ENCODE data around the gene PLIN1.

DNA sequence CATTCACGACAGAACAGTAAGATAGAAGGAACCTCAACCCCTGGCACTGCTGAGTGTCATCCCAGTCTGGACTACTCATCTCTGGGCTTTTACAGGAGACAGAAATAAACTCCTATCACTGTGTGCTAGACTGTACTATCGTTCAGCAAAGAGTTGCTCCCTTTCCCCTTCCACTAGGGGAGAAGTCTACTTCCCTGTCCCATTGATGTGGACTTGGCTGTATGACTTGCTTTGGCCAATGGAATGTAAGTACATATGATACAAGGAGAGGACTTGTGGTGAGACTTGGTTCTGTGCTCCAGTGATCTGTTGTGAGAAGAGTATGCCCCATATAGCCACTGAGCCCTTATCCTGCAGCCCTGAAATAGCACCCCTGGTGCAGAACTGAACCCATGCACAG is 18.6 kb downstream of the PLIN1 start:
- TF ChIP-seq, protein P1, sequence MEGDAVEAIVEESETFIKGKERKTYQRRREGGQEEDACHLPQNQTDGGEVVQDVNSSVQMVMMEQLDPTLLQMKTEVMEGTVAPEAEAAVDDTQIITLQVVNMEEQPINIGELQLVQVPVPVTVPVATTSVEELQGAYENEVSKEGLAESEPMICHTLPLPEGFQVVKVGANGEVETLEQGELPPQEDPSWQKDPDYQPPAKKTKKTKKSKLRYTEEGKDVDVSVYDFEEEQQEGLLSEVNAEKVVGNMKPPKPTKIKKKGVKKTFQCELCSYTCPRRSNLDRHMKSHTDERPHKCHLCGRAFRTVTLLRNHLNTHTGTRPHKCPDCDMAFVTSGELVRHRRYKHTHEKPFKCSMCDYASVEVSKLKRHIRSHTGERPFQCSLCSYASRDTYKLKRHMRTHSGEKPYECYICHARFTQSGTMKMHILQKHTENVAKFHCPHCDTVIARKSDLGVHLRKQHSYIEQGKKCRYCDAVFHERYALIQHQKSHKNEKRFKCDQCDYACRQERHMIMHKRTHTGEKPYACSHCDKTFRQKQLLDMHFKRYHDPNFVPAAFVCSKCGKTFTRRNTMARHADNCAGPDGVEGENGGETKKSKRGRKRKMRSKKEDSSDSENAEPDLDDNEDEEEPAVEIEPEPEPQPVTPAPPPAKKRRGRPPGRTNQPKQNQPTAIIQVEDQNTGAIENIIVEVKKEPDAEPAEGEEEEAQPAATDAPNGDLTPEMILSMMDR (IDR thresholded peaks at IDR 0.05 in 8 of 11, conservative IDR thresholded peaks at IDR 0.05 in 3 of 11), result no peak
- TF ChIP-seq POLR2AphosphoS5 (IDR thresholded peaks at IDR 0.05) (no peak), POLR2A (IDR thresholded peaks at IDR 0.05) (no peak)
